Measurements from ENCODE around the gene ARMC3. TPM values are rescaled to one million over a fixed set of nuclear protein-coding genes. Genes with fewer than 3 reads are reported as not detected.
A peak's percentile ranks its signal among the peaks of the same experiment; 100 is the strongest.

The ARMC3 gene
- total and polyA plus RNA-seq, 9 of the 15 experiments (the other 6 are each of a cell fraction or from before 2014, with no cell fraction given), result 0.33 to 1.1 (median 0.62) TPM

- TF ChIP-seq PTTG1 (tag; IDR thresholded peaks at IDR 0.05; ENCODE audit: low read depth) (no peak), NFATC3 (IDR thresholded peaks at IDR 0.05) (peak; percentile 65; the same call in 1 of the 2 replicates), ZNF311 (CRISPR knock-in tag; IDR thresholded peaks at IDR 0.05) (0 out of 2 replicates have a peak, but pooled peaks have one; percentile 24), RFX7 (CRISPR knock-in tag; IDR thresholded peaks at IDR 0.05) (no peak), ZNF212 (CRISPR knock-in tag; IDR thresholded peaks at IDR 0.05) (no peak), HNRNPLL (IDR thresholded peaks at IDR 0.05; ENCODE audit: low read depth, low read length, poor library complexity, severe bottlenecking) (no peak), ZNF77 (CRISPR knock-in tag; IDR thresholded peaks at IDR 0.05) (no peak), MAFF (IDR thresholded peaks at IDR 0.05; ENCODE audit: low read length) (peak; percentile 46; the same call in 1 of the 2 replicates), ZNF146 (CRISPR knock-in tag; IDR thresholded peaks at IDR 0.05; ENCODE audit: unreplicated experiment) (no peak), NCOA1 (IDR thresholded peaks at IDR 0.05; ENCODE audit: low read depth) (peak; percentile 64), ZNF561 (CRISPR knock-in tag; conservative IDR thresholded peaks at IDR 0.05) (no peak), CTBP1 (IDR thresholded peaks at IDR 0.05; ENCODE audit: borderline replicate concordance) (peak; percentile 81), RB1 (IDR thresholded peaks at IDR 0.05; ENCODE audit: low read depth) (no peak), MEF2A (IDR thresholded peaks at IDR 0.05; ENCODE audit: control insufficient read depth, low read depth, low read length) (no peak; the same call in 1 of the 2 replicates), ZBED1 (IDR thresholded peaks at IDR 0.05) (no peak), TSHZ1 (CRISPR knock-in tag; IDR thresholded peaks at IDR 0.05) (no peak), WHSC1 (IDR thresholded peaks at IDR 0.05; ENCODE audit: low read length) (no peak), SREBF1 (IDR thresholded peaks at IDR 0.05; ENCODE audit: borderline replicate concordance, low read depth, low read length) (no peak), ZNF277 (CRISPR knock-in tag; IDR thresholded peaks at IDR 0.05; ENCODE audit: borderline replicate concordance) (no peak), ZNF740 (CRISPR knock-in tag; IDR thresholded peaks at IDR 0.05) (no peak), ZNF740 (tag; IDR thresholded peaks at IDR 0.05) (no peak), RAD51 (IDR thresholded peaks at IDR 0.05; ENCODE audit: borderline replicate concordance, low read depth) (no peak), MCM5 (IDR thresholded peaks at IDR 0.05; ENCODE audit: low read depth) (no peak)
Measured at GRCh38 chr10:23047201-23048050, 119.6 kb downstream of the ARMC3 start (continued).

All from K562 (cell line).